GM20431 (cell line): ENCODE measurements around the gene MAP3K4.

ENCODE experiments used
- in situ Hi-C: fragments of 300-500 bp; cut with MseI, MboI; formaldehyde crosslinking; loops from one replicate; pipeline ENCODE4 v1.15.0; 2020; ENCODE audit warnings: low sequenced_read_pairs; ENCODE audit not compliant: unreplicated experiment

The MAP3K4 gene

DNA sequence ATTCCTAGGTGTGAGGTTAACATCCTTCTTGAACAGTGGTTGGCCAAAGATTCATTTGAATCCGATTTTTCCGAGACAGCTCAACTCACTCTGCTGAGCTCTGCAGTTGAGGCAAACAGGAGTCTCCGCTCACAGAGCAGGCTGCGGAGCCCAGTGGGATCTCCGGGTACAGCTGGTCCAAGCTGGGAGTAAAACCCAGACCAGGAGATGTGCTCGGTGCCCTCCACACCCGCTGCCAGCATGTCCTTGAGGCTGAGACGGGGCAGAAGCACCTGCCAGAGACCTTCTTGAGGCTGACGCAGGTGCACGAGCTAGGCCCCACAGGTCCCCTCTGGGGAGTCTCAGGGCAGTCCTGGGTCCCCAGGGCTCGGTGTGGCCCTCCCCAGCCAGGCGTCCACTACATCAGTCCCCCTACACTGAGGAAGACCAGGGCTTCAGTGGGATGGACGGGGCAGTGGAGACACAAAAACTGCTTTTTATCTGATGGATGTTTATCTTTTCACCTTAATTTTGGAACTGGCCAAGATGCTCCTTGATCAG, 163.3 kb downstream of the MAP3K4 start:
- in situ Hi-C loops = no loop called here

DNA sequence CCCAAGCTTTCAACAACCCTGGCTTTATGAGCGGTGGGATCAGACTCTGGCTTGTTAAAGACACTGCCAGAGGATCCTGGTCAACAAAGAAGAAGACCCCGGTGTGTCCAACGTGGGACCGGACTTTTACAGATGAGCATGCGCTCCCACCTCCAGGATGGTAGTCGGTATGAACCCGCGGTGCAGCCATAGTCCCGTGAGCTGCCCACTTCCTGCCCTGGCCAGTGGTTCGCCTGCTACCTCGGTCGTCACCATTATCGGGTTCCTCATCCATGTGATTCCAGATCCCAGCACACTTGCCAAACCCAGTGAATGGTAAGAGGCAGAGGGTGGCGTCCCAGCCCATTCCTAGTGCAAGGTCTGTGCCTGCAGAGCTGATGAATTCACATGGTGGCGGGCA, 169.6 kb downstream of the MAP3K4 start:
- in situ Hi-C loops = no loop called here

DNA sequence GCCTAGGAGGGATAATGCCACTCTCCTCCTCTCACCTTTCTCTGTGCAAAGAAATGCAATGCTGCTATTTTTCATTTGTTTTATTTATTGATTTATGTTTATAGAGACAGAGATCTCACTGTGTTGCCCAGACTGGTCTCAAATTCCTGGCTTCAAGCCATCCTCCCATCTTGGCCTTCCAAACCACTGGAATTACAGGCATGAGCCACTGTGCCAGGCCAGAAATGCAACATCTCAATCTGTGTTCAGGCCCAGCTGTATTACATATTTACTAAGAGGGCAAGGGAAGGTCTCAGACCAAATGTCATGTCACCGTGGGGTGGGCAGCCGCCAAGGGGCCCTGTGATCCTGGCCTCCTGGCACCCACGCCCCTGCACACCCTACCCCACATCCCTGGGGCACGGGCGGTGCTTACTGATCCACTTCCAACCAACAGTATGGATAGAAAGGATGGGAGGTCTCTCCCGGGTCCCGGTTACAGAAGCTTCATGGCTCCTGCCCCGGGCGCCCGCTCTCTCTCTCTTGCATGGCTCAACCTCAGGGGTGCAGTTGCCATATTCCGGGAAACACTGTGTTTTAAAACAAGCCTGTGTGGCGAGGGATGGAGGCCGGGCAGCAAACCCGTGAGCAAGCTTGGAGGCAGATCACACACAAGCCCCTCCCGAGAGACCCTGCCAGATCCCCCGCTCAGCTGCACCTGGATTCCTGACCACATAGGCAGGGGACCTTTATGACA, 170.5 kb downstream of the MAP3K4 start:
- in situ Hi-C loops = no loop called here

DNA sequence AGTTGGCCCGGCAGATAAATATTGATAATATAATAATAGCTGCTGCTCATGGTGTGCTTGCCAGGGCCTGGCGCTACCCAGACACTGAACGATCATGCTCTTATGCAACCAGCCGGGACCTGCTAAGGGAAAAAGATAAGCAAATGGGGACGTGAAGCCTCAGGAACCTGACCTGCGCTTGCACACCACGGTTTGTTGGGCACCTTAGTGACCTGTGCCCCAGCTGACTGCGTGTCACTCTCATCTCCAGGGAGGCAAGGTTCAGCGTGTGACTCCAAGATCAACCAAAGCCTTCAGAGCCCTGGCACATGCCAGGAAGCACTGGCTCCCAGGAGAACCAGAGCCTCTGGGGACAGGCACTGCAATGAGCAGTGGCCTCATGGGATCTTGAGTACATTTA, 171.2 kb downstream of the MAP3K4 start:
- in situ Hi-C loops = no loop called here

DNA sequence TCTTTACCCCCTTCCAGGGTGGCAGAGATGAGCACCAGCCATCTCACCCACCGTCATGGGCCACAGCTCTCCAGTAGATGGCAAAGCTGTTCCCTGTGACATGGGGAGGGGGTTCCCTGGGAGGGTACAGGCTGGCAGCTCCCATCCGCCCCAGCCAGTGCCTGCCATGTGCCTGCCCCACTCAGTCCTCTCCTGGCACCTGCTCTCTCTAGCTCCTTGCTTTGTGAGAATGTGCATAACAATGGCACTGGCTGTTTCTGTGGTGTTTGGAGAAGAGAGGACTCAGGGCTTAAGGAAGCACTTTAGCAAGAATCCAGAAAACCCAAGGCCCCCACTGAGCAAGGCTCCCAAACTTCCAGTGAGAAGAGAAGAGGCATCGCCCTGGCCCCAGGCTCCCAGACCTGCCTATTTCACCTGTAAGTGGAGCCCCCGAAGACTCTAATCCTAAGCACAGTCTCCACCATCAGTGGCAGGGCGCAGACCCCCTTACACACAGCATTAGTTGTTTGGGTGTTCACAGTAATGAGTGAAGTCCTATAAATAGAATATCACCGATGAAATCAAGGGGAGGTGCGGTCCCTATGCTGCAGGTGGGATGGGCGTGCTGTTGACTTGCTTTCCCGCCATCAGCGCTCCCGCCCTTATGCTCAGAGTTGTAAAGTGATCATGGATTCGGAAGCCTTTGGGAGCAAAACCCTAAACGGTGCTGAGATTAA, 172.1 kb downstream of the MAP3K4 start:
- in situ Hi-C loops = no loop called here

DNA sequence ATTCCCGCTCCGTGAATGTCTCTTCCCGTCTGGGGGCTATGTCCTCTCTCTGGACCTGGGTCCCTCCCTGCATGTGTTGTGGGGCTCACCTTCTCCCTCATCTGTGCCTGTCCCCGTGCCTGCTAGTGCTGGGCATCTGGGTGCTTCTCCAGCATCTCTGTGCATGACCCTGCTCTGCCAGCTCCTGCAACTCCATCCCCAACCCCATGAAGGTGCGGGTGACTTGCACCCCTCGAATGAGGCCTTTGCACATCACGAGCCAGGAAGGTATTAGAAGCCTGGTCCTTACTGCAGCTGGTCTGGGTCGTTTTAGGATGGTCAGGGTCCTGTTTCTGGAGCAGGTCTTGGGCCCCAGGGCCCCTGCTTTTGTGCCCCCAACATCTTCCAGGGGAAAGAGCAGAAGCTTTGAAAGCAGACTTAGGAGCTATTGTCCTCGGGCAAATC, 172.6 kb downstream of the MAP3K4 start:
- in situ Hi-C loops = no loop called here

DNA sequence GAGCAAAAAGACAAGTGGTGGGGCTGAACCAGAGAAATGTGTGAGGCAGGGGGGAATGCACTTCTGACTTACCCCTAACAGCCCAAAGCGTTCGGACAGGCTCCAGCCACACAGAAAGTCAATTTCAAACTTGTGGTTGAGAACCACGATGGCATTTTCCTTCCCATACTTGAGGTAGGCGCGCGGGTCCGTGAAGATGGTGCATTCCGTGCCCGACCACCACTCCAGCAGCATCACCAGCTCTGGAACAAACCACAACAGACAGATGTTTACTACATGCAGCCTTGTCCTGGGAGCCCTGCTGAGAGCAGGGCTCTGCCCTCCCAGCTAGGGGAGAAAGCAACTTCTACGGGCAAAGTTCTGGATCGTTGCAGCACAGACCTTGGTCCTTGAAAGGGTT, 174.6 kb downstream of the MAP3K4 start:
- in situ Hi-C loops = no loop called here

DNA sequence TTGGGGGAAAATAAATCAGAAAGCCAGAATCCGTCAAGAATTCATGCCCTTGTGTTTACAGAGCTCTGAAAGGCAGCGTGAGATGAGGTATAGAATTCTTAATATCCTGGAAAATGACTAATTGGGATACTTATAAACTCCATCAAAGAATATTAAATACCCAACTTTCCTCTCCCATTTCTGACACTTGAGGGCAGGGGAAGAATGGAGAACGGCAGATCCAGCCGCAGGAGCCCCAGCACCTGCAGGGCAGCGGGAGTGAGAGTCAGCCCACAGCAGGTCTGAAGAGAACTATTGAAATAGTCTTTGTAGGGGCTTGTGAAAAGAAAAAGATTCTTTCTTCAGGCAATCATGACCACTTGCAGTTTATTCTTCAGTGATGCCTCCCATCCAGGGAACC, 175.1 kb downstream of the MAP3K4 start:
- in situ Hi-C loops = no loop called here
